ENCODE results near the gene DRC1.
"Not testable (repeated sequence)": the region's sequence is repeated elsewhere in the genome, so short reads cannot be mapped to it uniquely, and the experiment has no call there.

The DRC1 gene

DNA sequence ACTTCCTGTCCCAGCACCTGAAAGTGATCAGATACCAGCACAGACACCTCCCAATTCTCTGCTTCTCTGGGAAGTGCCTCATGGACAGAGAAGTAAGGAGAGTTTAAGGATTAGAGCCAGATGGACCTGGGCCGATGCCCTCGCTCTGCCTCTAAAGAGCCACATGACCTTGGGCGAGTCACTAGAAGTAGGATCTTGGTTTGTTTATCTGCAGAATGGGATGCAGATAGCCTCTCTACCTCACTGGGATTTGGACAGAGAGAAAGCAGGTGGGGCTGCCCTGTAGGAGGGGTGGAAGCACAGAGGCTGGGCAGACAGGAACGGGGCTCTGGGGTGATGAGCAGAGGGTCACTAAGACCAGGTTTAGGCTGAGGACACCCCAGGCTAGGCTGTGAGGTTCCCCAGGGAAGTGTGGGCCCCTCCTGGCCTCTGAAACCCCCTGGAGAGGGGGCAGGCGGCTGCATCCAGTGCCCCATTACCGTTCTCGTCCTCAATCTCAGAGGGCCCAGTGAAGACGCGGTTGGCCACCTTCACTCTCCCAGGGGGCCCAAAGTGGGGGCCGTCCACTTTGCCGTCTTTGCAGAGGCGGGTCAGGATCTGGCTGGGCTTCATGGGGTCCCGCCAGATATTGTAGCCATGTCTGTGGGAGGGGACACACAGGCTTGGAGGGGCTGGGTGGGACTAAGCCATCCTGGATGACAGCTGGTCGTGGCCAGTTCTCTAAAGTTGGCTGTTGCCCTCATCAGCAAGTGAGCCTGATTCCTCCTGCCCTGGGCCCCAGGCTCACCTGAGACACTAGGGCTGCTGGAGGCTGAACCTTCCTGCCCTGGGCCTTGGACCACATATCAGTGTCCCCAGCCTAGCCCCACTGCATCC, 62.9 kb downstream of the DRC1 start:
- no peak for DNase-seq

DNA sequence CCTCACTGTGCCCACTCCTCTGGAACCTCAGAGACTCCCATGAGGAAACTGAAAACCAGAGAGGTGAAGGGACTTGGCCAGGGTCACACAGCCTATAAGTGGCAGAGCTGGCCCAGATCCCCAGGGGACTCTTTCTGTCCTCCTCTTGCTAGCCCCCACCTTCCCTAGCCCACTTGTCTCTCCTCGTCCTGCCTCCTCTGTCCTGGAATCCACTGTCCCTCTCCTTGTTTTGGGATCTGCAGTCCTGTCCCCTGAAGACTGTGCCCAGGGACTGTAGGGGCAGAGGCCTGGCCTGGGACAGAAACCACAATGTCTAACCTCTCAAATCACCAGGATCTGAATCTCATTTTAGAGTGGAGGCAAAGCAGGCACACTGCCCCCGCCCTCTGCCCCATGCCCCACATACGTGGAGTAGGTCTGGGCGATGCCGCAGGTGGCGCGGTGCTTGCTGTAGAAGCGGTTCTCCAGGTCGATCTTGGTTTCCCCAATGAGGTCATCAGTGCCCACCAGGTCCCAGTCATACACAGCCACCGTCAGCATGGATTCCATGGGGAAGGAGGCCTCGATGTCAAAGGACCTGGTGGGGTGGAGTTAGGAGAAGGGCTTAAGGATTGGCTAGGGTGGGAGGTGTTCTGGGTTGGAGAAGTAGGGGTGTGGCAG, 63.7 kb downstream of the DRC1 start:
- no peak for DNase-seq

DNA sequence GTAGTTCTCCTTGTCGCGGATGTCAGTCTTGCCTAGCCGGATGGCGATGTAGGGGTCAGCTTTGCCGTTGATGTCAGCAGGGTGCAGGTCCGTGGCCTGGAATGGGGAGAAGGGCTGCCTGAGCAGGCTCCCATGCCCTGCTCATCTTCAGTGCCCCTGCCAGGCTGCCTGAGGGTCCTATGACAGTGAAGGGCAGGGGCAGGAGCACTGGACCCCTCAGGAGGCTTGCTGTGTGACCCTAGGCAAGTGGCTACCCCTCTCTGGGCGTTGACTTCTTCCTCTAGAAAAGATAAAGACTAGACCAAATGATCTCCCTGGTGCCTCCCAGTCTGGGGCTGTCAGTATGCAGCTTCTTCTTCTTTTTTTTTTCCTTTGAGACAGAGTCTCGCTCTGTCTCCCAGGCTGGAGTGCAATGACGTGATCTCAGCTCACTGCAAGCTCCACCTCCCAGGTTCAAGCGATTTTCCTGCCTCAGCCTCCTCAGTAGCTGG, 64.3 kb downstream of the DRC1 start:
- no peak for DNase-seq

DNA sequence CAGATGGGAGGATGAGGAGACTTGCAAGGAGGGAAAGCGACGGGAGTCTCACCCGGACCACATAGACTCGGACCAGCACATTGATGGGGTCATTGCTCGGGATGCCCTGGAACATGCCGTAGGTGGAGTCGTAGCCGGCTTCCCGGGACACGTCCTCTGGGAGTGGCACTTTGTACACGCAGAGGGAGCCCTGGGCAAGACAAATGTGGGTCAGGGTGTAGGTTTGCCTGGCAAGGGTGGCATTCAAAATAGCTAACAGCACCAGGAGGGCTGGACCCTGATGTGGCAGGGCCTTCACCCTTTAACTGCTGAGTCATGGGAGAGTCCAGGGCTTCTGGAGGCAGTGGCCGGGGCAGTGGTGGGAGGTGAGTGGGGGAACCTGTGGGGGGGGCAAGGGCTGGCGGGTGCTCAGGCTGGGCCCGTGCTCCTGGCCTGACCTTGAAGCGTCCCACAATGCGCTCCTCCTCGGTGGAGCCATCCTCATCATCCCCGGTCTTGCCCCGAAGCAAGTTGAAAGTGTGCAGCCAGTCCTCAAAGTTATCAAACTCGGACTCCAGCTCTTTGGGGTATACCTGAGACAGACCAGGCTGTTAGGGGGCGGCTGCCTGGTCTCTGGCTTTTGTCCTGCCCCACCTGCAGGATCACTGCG, 65.1 kb downstream of the DRC1 start:
- DNase-seq: no peak

DNA sequence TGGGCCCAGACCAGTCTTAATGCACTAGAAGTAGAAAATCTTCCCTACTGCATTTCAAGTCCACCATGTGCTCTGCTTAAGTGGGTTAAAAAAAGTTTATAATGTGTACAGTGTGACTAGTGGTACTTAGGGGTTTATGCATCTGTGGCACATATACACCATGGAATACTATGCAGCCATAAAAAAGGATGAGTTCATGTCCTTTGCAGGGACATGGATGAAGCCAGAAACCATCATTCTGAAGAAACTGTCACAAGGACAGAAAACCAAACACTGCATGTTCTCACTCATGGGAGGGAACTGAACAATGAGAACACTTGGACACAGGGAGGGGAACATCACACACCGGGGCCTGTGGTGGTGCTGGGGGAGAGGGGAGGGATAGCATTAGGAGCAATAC, 66.8 kb downstream of the DRC1 start:
- DNase-seq: not testable (repeated sequence)

DNA sequence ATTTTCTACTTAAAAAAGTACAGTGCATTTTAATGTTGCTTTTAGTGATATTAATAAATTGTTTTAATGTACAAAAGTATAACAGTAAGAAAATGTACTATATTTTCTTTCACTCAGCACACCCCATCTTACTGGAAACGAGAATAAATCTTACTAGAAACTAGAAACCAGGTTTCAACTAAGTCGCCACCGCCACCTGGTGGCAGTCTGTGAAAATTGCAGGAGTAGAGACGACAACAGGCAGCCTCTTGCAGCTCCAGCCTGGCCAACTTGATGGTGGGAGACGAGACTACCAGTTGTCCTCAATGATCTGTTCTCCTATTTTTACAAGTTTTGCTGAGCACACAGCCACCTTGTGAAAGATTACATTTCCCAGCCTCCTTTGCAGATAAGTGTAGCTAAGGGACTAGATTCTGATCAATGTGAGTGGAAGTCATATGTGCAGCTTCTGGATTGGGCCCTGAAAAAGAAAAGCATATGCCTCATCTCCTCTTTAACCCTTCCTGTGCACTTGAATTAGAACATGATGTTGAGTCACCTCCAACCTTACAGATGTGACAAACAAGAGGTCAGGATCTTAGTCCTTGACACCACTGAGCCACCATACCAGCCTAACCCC, 67.5 kb downstream of the DRC1 start:
- peak; percentile 51 for DNase-seq

GRCh38 chr2:26469955-26470354, 68.2 kb downstream of the DRC1 start:
- DNase-seq: no peak

GRCh38 chr2:26470601-26471260, 69.0 kb downstream of the DRC1 start:
- no peak for DNase-seq

DNA sequence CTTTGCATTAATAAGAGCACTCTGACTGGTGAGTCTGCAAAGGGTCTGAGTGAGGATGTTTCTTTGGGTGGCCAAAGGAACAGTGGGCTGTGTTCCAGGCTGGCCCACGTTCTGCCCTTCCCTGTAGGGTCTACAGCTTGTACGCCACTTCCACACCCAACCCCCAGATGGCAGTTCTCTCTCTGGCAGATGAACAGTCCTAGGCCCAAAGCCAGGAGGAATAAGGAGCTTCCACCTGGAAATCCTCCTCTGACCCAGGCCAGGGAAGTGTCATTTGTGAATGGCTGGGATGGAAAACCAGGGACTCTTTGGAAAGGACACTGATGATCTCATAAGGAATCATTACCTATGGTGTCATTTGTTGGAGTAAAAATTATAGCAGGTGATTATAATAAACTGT, 69.6 kb downstream of the DRC1 start:
- DNase-seq: no peak

DNA sequence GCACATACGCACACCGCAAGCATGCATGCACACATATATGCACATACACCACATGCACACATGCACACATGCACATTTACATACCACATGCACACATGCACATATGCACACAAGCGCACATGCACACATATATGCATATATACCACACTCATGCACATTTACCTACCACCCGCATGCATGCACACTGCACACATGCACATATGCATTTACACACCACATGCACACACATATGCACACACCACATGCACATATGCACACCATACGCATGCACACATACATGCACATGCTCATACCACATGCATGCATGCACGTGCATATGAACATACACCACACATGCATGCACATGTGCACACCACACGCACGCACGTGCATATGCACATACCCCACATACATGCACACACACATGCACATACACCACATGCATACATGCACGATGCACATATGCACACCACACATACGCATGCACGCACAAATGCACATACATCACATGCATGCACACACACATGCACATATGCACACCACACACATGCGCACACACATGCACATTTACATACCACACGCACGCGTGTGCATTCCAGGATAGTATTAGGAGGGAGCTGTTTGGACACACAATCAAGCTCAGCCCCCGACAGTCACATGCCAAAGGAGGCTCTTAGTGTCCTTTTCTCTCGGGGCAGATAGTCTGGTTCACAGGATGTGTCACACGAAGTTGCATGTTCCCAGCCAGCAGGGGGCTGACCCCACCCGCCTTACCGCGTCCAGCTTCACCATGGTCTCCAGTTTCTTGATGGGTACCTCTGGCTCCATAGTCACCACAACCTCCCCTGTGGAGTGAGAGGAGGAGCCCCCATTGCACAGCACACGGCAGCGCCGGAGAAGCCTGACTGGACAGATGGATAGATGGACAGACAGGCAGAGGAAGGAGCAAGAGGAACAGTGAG, 70.3 kb downstream of the DRC1 start:
- no peak for DNase-seq

- no peak for DNase-seq
Measured at GRCh38 chr2:26472821-26473655, 71.3 kb downstream of the DRC1 start.

GRCh38 chr2:26473796-26474195, 72.1 kb downstream of the DRC1 start:
- DNase-seq: no peak

DNA sequence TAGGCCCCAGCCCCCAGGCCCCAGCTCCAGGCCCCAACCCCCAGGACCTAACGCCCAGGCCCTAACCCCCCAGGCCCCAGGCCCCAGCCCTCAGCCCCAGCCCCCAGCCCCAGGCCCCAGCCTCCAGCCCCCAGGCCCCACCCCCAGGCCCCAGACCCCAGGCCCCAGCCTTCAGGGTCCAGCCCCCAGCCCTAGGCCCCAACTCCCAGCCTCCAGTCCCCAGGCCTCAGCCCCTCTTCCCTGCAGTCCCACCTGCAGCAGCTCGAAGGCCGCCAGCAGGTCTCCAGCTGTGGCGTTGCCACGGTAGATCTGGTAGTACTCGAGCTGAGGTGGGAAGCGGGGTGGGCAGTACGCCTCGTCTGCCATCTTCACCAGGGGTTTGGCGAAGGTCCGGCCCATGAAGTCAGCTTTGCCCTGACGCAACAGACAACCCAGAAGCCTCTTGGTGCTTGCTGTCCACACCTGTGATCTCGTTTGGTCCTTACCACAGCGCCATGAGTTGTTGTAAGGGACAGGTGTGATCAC, 72.6 kb downstream of the DRC1 start:
- DNase-seq: no peak

DNA sequence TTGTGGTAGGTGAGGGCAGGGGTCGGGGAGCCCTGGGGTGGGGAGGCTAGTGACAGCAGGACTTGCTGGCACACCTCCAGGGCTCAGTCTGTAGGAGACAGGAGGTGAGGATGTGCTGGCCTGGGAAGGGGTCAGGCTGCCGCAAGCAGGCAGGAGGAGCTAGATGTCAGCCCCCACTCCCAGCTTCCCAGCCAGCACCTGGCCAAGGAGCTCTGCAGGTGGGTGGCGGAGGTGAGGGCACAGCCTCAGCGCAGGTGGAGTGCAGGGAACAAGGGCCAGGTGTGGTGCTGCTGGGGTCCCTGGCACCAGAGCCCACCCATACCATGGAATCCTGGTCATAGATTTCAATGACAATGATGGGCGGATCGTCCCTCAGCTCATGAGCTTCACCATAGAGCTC, 73.3 kb downstream of the DRC1 start:
- no peak for DNase-seq

DNA sequence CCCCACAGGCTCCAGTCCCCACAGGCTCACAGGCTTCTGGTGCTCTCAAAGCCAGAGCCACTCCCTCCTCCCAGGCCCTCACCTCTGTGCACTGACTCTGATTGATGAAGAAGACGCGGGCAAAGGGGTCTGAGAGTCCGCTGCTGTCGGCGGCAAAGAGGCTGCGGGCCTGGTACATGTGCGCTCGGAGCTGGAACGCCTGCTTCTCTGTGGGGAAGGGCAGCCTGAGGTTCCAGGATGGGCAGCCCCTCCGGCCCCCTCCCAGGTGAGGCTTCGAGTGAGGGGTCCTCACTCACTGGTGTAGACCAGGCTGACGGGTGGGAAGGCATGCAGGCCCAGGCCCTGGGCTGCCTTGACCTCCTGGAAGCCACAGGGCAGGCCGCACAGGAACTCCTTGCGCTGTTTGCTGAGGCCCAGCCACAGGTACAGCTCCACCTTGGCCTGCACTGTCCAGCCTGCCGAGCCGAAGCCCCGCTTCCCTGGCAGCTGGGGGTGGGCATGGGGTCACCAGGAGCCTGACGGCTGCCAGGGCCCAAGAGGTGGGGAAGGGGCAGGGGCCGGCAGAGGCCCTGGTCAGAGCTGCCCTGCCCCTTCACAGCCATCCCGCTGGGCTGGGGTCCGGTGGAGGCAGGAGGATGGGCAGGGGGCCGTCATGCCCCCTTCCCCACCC, 74.2 kb downstream of the DRC1 start:
- no peak for DNase-seq

DNA sequence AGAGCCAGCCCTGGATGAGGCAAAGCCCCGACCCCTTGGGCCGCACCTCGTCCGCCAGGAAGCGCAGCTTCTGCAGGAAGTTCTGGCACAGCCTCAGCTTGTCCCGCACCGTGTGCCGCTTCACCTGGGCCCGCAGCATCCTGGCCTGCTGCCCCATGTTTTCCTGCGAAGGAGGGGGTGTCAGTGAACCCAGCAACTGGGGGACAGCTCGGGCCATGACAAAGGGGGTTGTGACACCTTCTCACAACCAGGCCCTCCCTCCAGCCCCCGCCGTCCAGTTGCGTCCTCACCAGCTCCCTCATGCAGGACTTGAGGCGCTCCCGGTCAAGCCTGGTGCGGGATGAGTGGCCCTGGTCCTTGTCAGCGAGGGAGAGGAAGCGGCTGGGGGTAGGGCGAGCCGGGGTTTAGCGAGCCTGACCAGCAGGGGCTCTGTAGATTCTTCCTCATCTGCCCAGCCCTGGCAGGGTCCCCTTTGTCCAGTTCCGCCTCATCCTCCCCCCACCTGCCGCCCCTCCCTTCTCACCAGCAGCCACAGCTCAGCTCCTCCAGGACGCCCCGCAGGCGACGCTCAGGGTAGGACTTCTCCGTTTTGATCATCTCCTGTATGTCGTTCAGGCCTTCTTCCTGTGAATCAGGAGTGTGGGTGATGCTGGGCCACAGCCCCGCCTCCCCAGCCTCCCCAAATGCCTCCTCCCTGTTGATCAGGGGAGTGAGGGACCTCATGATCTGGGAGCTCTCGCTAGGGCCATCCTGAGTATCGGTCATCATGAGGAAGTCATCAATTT, 75.6 kb downstream of the DRC1 start:
- no peak for DNase-seq

GRCh38 chr2:26477911-26478253, 76.2 kb downstream of the DRC1 start, which contains the start of gene OTOF:
Gene OTOF, minus strand, starts transcription at chr2:26478124.
- no peak for DNase-seq

DNA sequence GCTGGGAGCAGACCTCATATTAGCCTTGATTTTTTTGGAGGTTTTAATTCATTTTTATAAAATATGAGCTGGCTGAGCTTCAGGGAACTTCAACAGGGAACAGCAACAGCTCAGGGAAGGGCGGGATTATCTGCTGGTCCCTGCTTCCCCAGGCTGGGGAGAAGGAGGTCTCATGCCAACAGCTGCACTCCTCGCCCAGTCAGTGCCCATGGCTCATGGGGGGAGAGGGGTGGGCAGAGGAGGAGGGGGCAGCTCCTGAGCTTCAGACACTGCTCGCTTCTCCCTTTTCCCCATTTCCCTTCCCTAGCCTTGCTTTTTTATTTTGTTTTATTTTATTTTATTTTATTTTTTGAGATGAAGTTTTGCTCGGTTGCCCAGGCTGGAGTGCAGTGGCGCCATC, 76.6 kb downstream of the DRC1 start:
- DNase-seq: no peak

Measured in CD4-positive, alpha-beta T cell treated with Interleukin-17A for 1 hour (primary cell).